HPDE6-E6E7 (cell line): ENCODE data around the gene TMEM213.
A peak's percentile ranks its signal among the peaks of the same experiment; 100 is the strongest.

Experiments used
- DNase-seq: peaks from one replicate; pipeline ENCODE4 v3.0.0; 2011; ENCODE audit warnings: missing footprints; ENCODE audit errors: extremely low spot score

The TMEM213 gene, protein sequence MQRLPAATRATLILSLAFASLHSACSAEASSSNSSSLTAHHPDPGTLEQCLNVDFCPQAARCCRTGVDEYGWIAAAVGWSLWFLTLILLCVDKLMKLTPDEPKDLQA

GRCh38 chr7:138797715-138798320 is at the start of gene TMEM213, which contains the start of gene ATP6V0A4:
Gene TMEM213 (plus strand): TSS chr7:138797994. CDS start chr7:138798105, 111 bp downstream.
Gene ATP6V0A4 (minus strand): TSS chr7:138798196. CDS start chr7:138771247, 26,949 bp downstream.
- no peak for DNase-seq

- DNase-seq, result no peak
Observed at GRCh38 chr7:138748666-138749065, 49.1 kb upstream of the TMEM213 start.

DNA sequence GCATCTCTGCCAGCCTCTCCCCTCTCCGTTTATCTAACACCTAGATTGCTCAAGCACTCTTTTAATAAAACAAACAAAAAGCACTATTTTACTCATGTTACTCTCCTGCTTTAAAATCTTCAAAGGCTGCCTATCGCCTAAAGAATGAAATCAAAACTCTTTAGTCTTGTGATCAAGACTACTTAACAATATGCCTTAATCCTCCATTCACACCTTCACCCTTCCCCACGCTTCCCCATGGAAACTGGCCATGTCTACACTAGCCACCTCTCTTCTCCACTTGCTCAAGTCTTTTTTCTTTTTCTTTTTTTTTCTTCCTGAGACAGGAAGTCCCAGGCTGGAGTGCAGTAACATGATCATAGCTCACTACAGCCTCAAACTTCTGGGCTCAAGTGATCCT is 47.8 kb upstream of the TMEM213 start:
- DNase-seq, result no peak

DNA sequence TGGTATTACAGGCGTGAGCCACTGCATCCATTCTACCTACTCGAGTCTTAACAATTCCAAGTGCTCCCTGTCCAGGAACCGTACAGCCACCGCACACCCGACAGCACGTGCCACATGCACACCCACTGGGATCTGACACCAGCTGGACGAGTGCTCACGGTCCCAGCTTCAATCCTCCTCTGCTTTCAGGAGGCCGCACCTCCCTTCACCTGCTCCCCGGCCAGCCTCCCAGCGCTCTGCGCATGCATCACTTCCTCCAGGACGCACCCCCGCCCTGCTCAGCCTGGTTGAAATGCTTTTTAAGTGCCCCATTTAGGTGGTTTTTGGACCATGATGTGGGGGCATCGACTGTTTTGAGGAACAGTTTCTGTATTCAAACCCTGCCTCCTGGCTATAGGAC is 47.3 kb upstream of the TMEM213 start:
- no peak for DNase-seq

DNA sequence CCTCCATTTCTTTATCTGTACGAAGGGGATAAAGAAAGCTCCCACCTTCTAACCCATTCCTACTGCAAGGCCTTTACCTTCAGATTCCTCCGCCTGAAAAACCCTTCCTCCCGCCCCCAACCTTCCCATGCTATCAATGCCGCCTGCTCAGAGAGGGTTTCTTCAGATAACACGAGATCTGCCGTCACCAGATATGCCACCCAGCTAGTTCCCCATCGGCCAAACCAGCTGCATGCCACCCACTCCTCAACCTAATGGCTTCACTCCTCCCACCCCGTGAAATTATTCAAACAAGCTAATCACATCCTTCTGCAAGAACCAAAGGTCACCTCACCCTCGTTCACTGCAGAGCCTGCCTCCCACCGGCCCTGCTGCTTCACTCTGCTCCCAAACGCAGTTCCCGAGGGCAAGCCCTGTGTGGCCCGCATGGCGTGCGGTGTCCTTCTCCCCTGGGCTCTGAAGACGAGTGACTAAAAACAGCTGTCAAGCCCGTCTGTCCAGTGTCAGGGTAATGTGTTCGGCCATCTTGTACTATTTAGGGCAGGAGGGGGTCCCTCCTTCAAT is 46.8 kb upstream of the TMEM213 start:
- DNase-seq, result no peak

DNA sequence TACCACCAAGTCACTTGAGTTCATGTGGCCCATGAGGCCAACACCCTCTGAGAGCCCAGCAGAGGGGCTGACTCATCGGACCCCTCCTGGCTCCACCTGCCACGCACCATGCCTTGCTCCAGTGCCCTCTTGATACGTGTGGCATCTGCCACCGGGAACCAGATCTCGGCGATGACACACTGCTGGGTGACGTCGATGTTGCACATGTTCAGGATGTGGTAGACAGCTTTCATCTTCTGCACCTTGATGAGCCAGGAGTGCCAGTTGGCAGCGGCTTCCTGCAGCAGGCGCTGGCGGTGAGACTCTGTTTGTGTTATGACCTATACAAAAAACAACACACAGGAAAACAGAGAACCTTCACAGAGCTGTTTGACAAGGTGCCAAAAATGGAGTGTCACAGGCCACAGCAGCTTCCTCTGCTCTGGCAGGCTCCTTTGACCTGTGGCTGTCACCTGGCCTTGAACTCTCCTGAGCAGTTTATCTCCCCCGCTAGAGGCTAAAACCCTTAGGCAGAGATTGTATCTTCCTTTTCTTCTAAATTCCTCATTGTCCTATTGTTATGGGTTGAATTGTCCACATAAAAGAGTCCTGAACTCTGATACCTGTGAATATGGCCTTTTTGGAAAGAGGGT is 45.2 kb upstream of the TMEM213 start:
- DNase-seq, result peak; percentile 5

GRCh38 chr7:138753150-138753518 is 44.7 kb upstream of the TMEM213 start:
- no peak for DNase-seq

- DNase-seq, result no peak
Observed at GRCh38 chr7:138753610-138754009, 44.2 kb upstream of the TMEM213 start.

DNA sequence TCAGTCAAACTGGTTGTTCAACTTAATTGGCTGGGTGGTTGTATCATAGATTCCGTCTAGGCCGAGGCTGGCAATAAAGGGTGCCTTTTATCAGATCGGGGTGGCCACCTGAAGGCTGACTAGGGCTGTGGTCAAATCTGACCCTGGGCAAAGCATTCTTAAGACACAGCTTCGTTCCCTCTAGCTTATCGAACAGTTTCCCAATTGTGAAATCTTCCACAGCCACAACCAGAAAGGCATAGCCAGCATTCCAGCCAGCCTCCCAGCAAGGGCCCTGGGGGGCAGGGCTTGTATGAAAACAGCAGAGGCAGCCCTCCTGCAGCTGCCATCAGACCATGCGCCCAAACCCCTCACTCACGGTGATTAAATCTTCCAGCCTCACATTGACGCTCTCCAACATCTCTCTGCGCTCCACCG is 42.5 kb upstream of the TMEM213 start:
- no peak for DNase-seq

DNA sequence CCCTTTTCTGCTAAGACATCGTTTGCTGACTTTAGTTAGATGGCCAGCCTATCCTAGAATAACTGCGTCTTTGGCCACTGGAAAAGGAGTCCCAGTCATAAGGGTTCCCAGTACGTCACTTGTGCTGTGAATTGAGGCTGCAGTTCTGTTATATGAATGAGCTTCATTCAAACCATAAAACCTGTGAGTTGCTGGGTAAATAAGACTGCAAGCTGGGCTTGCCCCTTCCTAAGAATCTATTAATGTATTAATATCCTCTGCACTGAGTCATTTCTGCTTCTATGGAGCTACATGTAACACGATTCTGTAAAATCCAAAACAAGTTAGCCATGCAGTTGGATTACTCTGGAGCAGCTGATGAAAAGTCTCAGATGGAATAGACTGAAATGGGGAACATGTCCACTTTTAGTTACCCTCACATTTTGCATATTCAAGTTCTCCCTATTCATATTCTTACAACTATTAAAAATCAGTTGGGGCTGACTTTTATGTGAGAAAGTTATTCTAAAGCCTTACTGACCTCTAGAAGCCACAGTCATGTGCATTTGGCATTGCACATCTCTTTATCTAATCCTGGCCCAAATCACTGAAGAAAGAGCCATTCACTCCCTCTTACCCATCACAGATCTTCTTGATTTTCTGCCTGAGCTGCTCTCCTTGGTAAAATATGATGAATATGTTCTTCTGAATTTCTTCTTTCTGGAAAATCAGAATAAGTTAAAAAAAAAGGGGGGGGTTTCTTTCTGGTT is 41.8 kb upstream of the TMEM213 start:
- no peak for DNase-seq

DNA sequence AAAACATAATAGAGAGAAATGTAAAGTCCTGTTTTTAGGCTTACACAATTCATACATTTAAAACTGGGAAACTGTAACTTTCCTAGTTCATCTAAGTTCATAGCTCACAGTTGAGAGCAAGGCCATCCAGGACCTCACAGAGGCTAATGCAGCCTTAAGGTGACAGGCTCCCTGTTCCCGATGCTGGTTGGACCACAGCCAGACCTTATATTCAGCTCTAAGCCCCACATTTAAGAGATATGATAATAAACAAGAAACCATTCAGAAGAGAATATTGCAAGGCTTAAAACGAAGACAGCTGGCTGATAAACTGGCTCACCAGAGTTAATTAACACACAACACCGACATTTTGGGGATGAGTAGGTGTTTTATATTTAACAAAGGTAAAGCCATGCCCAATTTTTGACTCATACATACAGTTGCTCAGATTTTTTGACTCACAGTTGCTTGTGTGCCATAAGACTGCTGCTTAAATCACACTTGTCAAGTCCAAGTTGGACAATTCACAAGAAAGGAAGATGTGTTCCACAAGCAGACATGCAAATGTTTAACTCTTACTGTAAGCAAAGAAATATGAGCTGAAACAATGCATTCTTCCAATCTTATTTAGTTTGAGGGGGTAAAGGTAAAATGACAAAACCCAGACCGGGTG is 41.1 kb upstream of the TMEM213 start:
- DNase-seq, result no peak

GRCh38 chr7:138768241-138768640 is 29.6 kb upstream of the TMEM213 start:
- DNase-seq, result no peak

DNA sequence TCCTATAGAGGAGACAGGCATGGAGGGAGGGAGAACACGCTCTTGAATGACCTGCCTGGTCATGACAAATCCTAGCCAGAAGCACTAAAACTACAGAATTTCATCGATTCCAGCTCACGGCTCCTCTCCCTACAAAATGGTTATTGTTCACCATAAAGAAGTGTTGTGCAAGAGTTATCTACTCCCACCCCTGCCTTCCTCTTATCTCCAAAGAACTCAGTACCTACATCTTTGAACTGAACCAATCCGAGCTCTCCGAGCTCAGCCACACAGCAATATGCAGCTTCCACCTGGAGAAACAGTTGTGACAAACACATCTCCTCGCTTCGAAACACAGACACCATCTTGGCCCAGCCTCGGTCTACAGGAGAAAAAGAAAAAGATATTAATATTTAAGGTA is 26.9 kb upstream of the TMEM213 start:
- no peak for DNase-seq

DNA sequence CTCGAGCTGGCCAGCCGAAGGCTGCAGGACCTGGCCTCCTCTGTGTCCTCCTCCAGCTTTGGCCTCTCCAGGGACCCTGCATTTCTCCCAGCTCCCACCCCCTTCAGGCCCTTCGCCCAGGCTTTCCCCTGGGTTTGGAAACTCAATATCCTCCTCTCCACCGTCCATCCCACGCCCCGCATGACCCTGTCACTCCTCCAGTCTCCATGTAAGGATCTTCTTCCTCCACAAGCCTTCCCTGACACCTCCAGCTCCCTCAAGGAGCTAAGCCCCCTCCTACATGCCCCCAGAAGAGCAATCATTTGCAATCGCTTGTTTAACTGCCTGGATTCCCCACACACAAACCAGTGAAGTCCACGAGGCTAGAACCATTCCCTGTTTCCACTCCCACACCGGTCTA is 24.6 kb upstream of the TMEM213 start:
- DNase-seq, result no peak

DNA sequence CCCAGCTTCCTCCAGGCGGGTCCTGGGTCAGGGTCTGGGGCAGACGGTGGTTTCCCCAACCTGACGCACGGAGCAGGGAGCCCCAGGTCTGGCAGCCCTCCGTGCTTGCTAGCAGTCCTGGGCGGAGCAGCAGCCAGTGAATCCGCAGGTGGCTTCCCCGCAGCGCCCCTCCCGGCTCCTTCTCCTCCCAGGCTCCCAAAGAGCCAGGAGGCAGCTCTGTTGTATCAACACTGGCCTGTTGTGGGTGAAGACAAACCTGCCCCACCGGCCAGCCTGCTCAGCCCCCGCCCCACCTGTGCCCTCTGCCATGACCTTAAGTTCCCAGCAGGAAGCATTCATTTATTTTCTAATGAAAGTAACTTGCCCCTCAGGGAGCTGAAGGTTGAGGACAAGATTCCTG is 24.0 kb upstream of the TMEM213 start:
- DNase-seq, result no peak

- DNase-seq, result no peak
Observed at GRCh38 chr7:138776166-138776833, 21.5 kb upstream of the TMEM213 start.

DNA sequence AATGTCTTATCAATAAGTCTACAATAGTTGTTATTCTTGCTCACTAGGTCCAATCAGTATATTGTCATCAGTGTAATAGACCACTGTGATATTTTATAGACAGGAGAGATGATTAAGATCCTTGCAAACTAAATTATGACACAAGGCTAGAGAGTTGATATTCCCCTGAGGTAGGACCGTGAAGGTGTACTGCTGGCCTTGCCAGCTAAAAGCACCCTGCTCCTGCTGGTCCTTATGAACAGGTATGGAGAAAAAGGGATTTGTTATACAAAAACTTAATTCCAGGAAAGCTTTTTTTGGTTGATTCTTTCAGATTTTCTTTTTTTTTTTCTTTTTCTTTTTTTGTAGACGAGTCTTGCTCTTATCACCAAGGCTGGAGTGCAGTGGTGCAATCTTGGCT is 16.8 kb upstream of the TMEM213 start:
- DNase-seq, result no peak

DNA sequence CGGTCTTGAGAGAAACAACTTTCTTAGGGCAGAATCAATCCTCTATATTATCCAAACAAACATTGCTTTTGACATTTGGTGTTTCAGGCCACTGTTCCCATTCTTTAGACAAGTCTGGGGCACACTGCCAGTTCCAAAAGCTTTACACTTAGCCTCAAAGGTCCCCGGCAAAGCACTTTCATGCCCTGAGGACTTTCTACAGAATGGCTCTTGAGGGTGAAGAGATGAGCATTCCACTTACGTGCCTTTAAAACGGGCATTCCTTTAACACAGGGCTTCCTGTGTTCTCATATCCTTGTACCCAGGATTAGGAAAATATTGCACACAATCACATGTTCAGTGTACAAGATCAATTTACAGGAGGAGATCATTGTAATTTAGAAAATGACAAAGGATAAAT is 13.1 kb upstream of the TMEM213 start:
- no peak for DNase-seq

GRCh38 chr7:138785587-138786437 is 12.0 kb upstream of the TMEM213 start:
- DNase-seq, result no peak

DNA sequence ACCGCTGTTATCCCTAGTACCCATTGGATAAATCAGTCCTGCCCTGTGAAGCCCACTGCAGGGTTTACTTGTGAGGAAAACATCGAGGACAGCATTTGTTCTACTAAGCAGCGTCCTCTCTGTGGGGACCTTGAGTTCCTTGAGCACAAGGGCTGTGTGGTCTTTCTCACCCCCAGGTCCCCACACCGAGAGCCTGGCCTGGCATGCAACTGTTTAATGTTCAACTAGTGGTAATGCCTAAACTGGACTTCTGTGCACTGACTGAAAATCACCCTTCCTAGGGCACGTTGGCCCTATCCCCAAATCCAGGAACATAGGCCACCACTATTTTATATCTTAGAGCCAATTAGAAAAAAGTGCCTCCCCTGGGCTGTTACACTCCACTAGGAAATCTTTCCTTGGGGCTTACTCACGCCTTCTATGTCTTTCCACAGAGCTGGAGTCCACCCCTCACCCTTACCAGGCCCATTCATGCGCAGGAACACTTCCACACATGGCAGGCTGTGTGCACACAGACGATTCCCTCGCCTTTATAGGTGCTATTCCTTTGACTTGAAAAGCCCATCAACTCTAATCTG is 1.7 kb upstream of the TMEM213 start:
- no peak for DNase-seq
